SW480 (cell line): ENCODE results near the gene SHCBP1L.

ENCODE experiments used
- DNase-seq: peaks from one replicate; pipeline ENCODE4 v3.0.0-alpha.2; 2016; ENCODE audit warnings: low spot score

SHCBP1L gene

GRCh38 chr1:182890927-182891610, 61.9 kb downstream of the SHCBP1L start:
- DNase-seq, result no peak

DNA sequence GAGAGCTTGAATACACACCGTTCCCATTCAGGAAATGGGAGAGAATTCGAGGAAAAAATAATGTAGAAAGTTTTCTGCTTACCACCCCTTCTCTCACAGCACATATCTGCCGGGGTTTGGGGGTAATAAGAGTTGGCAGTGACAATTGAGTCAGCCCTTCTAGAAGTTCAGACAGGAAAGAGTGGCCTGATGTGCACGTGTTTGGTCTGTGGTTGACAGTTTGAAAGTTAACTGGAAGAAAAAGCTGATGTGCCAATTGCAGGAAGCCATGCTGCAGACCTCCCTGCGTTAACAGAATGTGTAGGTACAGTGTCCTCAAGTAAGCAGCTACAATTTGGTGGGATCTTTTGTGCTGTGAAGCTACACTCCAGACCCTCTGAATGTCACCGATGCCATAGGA, 63.0 kb downstream of the SHCBP1L start:
- no peak for DNase-seq

DNA sequence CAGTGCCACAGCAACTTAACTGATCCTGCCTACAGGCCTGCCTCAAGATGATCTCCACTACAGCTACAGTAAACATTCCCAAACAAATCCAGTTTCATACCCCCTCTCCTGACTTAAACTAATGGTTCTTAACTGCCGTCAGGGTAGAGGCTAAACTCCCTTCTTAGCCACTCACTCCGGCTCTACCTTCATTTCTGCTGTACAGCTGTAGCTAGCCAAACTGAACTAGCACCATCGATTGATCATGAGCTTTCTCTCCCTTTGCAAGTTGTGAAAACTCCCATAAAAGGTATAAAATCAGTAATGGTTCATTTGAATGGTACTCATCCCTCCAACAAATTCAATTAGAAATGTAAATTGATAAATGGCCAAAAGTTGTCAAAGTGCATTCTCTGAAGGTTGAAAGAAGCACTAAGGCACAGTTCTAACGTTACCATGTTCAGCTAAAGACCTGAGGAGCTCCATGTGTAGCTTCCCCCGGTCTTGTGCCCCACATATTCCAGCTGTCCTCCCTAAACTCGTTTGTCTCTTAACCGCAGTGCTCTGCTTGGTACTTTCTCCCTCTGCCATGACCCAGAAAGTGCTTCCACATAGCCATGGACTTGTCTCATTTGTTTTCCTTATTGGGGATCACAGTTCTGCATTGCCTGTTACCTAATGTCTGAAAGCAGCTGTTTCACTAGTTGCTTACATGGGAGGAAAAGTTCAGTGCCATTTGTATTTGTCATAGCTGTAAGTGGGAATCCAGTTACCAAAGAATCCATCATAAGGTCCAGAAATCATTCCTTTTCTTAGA, 64.0 kb downstream of the SHCBP1L start:
- no peak for DNase-seq

- DNase-seq, result no peak
These were observed 66.0 kb downstream of the SHCBP1L start for GRCh38 chr1:182886985-182887384.

DNA sequence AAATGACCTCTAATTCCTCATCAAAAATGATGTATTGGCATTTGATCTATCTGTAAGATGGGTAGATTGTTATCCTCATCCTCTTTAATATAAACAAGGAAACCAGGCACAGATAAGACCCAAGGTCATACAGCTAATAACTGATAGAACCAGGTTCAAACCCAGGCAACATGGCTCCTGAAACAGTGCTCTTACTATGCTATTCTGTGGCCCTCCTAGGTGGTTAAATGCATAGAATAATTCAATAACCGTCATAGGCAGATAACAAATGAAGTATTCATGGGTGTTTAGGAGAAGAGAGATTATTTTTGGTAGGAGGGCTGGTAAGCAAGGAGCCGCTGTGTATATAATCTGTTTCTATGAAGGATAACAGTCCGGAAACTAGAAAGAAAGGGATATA, 67.4 kb downstream of the SHCBP1L start:
- DNase-seq, result no peak

- no peak for DNase-seq
These were observed 68.1 kb downstream of the SHCBP1L start for GRCh38 chr1:182884872-182885271.

DNA sequence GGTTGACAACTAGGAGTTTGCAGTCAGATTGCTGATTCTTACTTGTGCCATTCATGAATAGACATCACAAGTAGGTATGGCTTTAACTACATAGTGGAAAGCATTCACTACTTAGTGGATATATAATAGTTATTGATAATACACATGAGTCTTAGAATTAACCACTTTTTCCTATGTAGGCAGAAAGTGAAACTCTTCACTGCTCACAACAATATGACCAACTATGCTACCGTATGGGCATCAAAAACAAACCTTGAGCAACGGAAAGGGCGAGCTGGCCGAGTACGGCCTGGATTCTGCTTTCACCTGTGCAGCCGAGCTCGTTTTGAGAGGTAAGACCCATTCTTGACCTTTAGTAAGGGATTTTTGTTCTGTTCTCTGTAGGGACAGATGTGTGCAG, 75.1 kb downstream of the SHCBP1L start:
- no peak for DNase-seq

- no peak for DNase-seq
These were observed 75.6 kb downstream of the SHCBP1L start for GRCh38 chr1:182877331-182877730.

DNA sequence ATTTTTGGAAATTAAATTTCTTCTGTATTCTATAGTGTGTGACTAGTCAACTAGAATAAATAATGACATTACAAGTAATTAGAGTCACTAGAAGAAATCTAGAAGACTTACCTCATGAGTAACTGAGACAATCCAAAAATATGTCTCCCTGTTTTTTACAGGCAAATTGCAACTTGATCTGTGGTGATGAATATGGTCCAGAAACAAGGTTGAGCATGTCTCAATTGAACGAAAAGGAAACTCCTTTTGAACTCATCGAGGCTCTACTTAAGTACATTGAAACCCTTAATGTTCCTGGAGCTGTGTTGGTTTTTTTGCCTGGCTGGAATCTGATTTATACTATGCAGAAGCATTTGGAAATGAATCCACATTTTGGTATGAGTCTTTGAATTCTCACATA, 77.1 kb downstream of the SHCBP1L start:
- no peak for DNase-seq

- no peak for DNase-seq
These were observed 80.1 kb downstream of the SHCBP1L start for GRCh38 chr1:182872881-182873280.

GRCh38 chr1:182869241-182869666, 83.7 kb downstream of the SHCBP1L start:
- no peak for DNase-seq

GRCh38 chr1:182867861-182868260, 85.1 kb downstream of the SHCBP1L start:
- DNase-seq, result no peak

GRCh38 chr1:182863940-182864339, 89.0 kb downstream of the SHCBP1L start:
- DNase-seq, result no peak

GRCh38 chr1:182862827-182863226, 90.1 kb downstream of the SHCBP1L start:
- DNase-seq, result no peak

DNA sequence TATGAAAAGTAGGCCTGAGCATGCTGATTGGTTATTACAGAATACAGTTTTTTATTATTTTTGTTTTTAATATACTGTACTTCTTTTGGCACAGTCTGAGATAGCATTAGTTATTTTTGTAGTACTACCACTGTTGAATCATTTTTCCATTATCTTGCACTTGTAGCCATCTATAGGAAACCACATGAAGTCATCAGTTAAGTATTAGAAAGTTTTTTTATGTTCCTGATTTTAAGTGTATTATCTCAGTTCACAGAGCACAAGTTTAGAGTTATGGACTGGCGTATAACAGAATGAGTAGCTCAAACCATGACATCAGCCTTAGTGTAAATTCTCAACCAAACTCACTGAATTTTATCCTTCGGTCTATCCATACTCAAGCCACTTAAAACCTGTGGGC, 91.0 kb downstream of the SHCBP1L start:
- DNase-seq, result no peak

DNA sequence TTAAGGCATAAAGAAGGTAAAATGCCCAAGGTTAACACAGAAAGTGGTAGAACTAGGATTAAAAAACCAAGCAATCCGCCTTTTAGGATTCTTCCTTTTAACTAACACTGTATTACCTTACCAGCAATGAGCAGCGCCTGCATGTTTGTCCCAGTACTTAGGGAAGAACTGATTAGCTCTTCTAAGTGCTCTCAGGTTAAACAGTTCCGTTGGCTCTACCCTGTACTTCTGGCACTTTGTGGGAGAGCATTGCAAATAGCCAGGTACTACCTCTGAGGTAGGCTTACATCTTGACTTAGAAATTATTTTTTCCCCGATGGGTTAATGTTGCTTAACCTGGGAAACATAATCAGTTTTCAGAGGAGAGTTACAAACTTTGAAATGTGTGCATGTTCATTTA, 92.3 kb downstream of the SHCBP1L start:
- DNase-seq, result no peak

GRCh38 chr1:182857212-182857611, 95.8 kb downstream of the SHCBP1L start:
- no peak for DNase-seq

DNA sequence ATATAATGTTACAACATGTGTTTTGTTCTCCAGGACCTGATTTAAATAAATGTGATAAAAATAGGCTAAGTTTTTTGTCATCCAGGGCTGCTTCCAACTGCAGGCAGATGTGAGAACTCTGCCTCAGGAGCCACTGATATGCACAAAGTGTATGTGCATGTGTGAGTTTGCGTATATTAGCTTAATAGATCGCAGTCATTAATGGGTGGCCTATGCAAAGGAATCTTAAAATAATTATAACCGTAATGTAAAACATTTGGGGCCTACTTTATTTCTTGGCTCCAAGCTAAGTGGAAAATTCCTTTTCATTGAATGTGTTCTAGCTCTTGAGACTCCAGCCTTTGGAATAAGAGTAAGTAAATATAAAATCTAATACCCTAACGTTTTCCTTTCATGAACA, 97.1 kb downstream of the SHCBP1L start:
- DNase-seq, result no peak

DNA sequence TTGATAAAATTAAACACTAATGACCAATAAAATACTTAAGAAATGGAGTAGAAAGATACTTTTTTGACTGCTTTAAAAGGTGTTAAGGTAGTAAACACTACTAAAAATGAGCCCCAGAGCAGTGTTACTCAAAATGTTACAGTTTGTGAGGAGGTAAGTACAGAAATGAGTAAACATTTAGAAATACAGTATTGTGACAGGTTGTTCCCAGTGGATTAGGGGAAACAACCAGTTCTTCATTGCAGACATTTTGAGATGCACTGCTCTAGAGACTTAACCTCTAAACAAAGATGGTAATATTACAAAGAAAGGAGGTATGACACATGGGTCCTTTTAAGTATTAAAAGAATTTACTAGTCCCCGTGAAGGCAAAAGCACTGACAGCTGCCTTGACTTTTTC, 101.1 kb downstream of the SHCBP1L start:
- no peak for DNase-seq

DNA sequence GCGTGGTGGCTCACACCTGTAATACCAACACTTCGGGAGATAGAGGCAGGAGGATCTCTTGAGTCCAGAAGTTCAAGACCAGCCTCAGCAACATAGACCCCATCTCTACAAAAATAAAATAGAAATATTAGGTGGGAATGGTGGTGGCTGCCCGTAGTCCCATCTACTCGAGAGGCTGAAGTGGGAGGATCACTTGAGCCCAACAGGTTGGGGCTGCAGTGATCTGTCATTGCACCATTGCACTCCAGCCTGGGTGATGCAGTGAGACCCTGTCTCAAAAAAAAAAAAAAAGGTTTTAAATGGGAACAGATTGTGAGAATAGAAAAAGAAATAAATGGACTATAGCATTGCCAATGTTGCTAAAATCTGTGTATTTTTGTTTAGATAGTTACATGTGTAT, 102.6 kb downstream of the SHCBP1L start:
- DNase-seq, result no peak
